SK-N-SH (cell line): ENCODE data around the gene KCTD20.

Experiments used
- CHD2 ChIP-seq: fragments of 150-350 bp; IDR thresholded peaks from 2 replicates; pipeline ENCODE4 v1.6.1; 2018; ENCODE audit warnings: low read length; ENCODE audit not compliant: partially characterized antibody
- ELF1 ChIP-seq: IDR thresholded peaks from 2 replicates; pipeline ENCODE4 v1.4.0; 2012
- EP300 ChIP-seq, 2 experiments: IDR thresholded peaks; 2 replicates each; pipeline versions ENCODE4 v1.4.0 to v1.6.1; 2012; ENCODE audit warnings: borderline replicate concordance in 1 of 2, low read depth in 1 of 2, low read length in 1 of 2
- EZH2phosphoT487 ChIP-seq: fragments of 200-600 bp; sonication (generic); IDR thresholded peaks from 2 replicates; pipeline ENCODE4 v1.6.1; 2017; ENCODE audit warnings: low read depth, mixed run types, mild to moderate bottlenecking, antibody characterized with exemption, moderate library complexity, borderline replicate concordance
- FOXJ3 ChIP-seq: sonication (generic); formaldehyde crosslinking; IDR thresholded peaks from 2 replicates; pipeline ENCODE4 v1.5.1; 2020; ENCODE audit warnings: mild to moderate bottlenecking, missing genetic modification reagents
- GABPA ChIP-seq: IDR thresholded peaks from 2 replicates; pipeline ENCODE4 v1.4.0; 2012; ENCODE audit warnings: low read depth, mild to moderate bottlenecking
- MXI1 ChIP-seq: IDR thresholded peaks from 2 replicates; pipeline ENCODE4 v1.6.1; 2012; ENCODE audit warnings: mild to moderate bottlenecking, low read depth, low read length, improper control_type of control experiment
- NRF1 ChIP-seq: IDR thresholded peaks from 2 replicates; pipeline ENCODE4 v1.6.1; 2012; ENCODE audit warnings: low read depth, mild to moderate bottlenecking, low read length
- POLR2AphosphoS5 ChIP-seq: IDR thresholded peaks from 2 replicates; pipeline ENCODE4 v1.6.1; 2012; ENCODE audit warnings: low read depth, low read length
- RXRA ChIP-seq: IDR thresholded peaks from 2 replicates; pipeline ENCODE4 v1.4.0; 2012; ENCODE audit warnings: low read depth, mild to moderate bottlenecking, borderline replicate concordance
- YY1 ChIP-seq: IDR thresholded peaks from 2 replicates; pipeline ENCODE4 v1.4.0; 2012; ENCODE audit warnings: low read depth, mild to moderate bottlenecking
- TF ChIP-seq, protein P1 (sequence below): fragments of 200-600 bp; sonication (generic); IDR thresholded peaks from 2 replicates; pipeline ENCODE4 v1.6.1; 2017; ENCODE audit warnings: antibody characterized with exemption, mild to moderate bottlenecking, moderate library complexity
- TF ChIP-seq, protein P2 (sequence below): IDR thresholded peaks from 2 replicates; pipeline ENCODE4 v1.6.1; 2012; ENCODE audit warnings: mild to moderate bottlenecking, low read depth, low read length, moderate library complexity

DNA sequence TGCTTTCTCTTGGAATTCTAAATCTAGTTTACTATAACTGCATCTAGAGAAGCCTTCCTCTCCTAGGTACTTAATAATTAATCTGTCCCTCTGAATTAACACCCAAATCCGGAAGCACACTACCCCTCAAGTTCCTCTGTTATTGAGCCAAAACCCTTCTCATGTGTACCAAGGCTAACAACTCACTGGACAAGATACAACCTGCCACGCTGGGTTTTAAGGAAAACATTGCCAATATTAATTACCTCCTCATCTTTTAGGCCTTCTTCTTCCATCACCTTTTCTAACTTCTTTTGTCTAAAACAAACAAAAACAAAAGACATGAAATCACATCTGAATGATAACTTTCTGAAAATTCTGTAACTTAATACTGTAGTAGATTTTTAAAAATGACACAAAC lies 82.5 kb downstream of the KCTD20 start:
- TF ChIP-seq MXI1, result no peak
- TF ChIP-seq, protein P1, sequence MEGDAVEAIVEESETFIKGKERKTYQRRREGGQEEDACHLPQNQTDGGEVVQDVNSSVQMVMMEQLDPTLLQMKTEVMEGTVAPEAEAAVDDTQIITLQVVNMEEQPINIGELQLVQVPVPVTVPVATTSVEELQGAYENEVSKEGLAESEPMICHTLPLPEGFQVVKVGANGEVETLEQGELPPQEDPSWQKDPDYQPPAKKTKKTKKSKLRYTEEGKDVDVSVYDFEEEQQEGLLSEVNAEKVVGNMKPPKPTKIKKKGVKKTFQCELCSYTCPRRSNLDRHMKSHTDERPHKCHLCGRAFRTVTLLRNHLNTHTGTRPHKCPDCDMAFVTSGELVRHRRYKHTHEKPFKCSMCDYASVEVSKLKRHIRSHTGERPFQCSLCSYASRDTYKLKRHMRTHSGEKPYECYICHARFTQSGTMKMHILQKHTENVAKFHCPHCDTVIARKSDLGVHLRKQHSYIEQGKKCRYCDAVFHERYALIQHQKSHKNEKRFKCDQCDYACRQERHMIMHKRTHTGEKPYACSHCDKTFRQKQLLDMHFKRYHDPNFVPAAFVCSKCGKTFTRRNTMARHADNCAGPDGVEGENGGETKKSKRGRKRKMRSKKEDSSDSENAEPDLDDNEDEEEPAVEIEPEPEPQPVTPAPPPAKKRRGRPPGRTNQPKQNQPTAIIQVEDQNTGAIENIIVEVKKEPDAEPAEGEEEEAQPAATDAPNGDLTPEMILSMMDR, result no peak
- no peak for TF ChIP-seq POLR2AphosphoS5
- TF ChIP-seq EP300 (IDR thresholded peaks at IDR 0.05; ENCODE audit: borderline replicate concordance in 1 of 2, low read depth in 1 of 2, low read length in 1 of 2), result no peak
- TF ChIP-seq YY1, result no peak
- no peak for TF ChIP-seq EZH2phosphoT487
- no peak for TF ChIP-seq ELF1
- no peak for TF ChIP-seq NRF1
- TF ChIP-seq RXRA, result no peak
- no peak for TF ChIP-seq CHD2
- TF ChIP-seq GABPA, result no peak
- TF ChIP-seq, protein P2, sequence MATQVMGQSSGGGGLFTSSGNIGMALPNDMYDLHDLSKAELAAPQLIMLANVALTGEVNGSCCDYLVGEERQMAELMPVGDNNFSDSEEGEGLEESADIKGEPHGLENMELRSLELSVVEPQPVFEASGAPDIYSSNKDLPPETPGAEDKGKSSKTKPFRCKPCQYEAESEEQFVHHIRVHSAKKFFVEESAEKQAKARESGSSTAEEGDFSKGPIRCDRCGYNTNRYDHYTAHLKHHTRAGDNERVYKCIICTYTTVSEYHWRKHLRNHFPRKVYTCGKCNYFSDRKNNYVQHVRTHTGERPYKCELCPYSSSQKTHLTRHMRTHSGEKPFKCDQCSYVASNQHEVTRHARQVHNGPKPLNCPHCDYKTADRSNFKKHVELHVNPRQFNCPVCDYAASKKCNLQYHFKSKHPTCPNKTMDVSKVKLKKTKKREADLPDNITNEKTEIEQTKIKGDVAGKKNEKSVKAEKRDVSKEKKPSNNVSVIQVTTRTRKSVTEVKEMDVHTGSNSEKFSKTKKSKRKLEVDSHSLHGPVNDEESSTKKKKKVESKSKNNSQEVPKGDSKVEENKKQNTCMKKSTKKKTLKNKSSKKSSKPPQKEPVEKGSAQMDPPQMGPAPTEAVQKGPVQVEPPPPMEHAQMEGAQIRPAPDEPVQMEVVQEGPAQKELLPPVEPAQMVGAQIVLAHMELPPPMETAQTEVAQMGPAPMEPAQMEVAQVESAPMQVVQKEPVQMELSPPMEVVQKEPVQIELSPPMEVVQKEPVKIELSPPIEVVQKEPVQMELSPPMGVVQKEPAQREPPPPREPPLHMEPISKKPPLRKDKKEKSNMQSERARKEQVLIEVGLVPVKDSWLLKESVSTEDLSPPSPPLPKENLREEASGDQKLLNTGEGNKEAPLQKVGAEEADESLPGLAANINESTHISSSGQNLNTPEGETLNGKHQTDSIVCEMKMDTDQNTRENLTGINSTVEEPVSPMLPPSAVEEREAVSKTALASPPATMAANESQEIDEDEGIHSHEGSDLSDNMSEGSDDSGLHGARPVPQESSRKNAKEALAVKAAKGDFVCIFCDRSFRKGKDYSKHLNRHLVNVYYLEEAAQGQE, result no peak
- TF ChIP-seq FOXJ3 (CRISPR knock-in tag), result no peak
